NT2/D1 (cell line): Measurements from ENCODE around the gene ATM.
"Not testable (repeated sequence)": the region's sequence is repeated elsewhere in the genome, so short reads cannot be mapped to it uniquely, and the experiment has no call there.

Source experiments
- DNase-seq: peaks from one replicate; pipeline ENCODE4 v3.0.0-alpha.2; 2011; ENCODE audit warnings: low read depth, low spot score
- H3K27me3 ChIP-seq: 2 replicates; pipeline ENCODE4 v1.6.0; 2011; ENCODE audit warnings: mild to moderate bottlenecking; ENCODE audit not compliant: insufficient read length, insufficient read depth
- H3K36me3 ChIP-seq: 2 replicates; pipeline ENCODE4 v1.6.1; 2011; ENCODE audit warnings: mild to moderate bottlenecking, low read length, mixed read lengths; ENCODE audit not compliant: insufficient read depth, insufficient read length
- H3K4me1 ChIP-seq: 2 replicates; pipeline ENCODE4 v1.5.1; 2011; ENCODE audit not compliant: insufficient read depth, insufficient read length
- H3K4me3 ChIP-seq: 2 replicates; pipeline ENCODE4 v1.5.1; 2011; ENCODE audit warnings: low read depth; ENCODE audit not compliant: insufficient read length
- H3K9ac ChIP-seq: 2 replicates; pipeline ENCODE4 v1.6.0; 2011; ENCODE audit warnings: low read depth; ENCODE audit not compliant: insufficient read length
- H3K9me3 ChIP-seq: 2 replicates; pipeline ENCODE4 v1.5.1; 2011; ENCODE audit warnings: mild to moderate bottlenecking, low read length; ENCODE audit not compliant: insufficient read depth
- SUZ12 ChIP-seq: IDR thresholded peaks from 2 replicates; pipeline ENCODE4 v1.6.1; 2011; ENCODE audit not compliant: insufficient read length, insufficient read depth; ENCODE audit errors: extremely low read depth
- YY1 ChIP-seq: IDR thresholded peaks from 2 replicates; pipeline ENCODE4 v1.6.1; 2011; ENCODE audit not compliant: insufficient read length, insufficient read depth
- ZNF274 ChIP-seq: IDR thresholded peaks from 2 replicates; pipeline ENCODE4 v1.6.1; 2011; ENCODE audit warnings: mild to moderate bottlenecking, low read depth, low read length

Gene ATM

GRCh38 chr11:108370990-108371389, 148.1 kb downstream of the ATM start:
- TF ChIP-seq ZNF274, result no peak
- Histone ChIP-seq H3K36me3 (peaks cover 5% of the 10 kb centered on the region), H3K9me3 (no peaks in the 10 kb centered on the region), H3K4me3 (no peak overlapping the region), H3K9ac (no peak overlapping the region), H3K27me3 (no peaks in the 10 kb centered on the region), H3K4me1 (no peaks in the 10 kb centered on the region)
- DNase-seq, result no peak

GRCh38 chr11:108373505-108373904, 150.6 kb downstream of the ATM start:
- not testable (repeated sequence) for H3K9ac ChIP-seq, H3K27me3 ChIP-seq, DNase-seq, H3K9me3 ChIP-seq, H3K4me3 ChIP-seq, H3K36me3 ChIP-seq, H3K4me1 ChIP-seq

- H3K4me3 ChIP-seq, result no peak overlapping the region
- TF ChIP-seq ZNF274 (no peak), YY1 (no peak), SUZ12 (no peak)
- DNase-seq, result no peak
Observed at GRCh38 chr11:108388576-108388975, 165.7 kb downstream of the ATM start.

GRCh38 chr11:108392353-108392752, 169.5 kb downstream of the ATM start:
- H3K4me3 ChIP-seq, result no peak overlapping the region
- H3K9me3 ChIP-seq, result no peaks in the 10 kb centered on the region
- H3K36me3 ChIP-seq, result no peaks in the 10 kb centered on the region
- H3K4me1 ChIP-seq, result no peaks in the 10 kb centered on the region
- H3K9ac ChIP-seq, result no peak overlapping the region
- H3K27me3 ChIP-seq, result no peaks in the 10 kb centered on the region
- DNase-seq, result no peak
- TF ChIP-seq ZNF274 (no peak), YY1 (no peak), SUZ12 (no peak)

More at GRCh38 chr11:108388576-108388975, 165.7 kb downstream of the ATM start:
- H3K9me3 ChIP-seq, result no peaks in the 10 kb centered on the region
- no peak overlapping the region for H3K9ac ChIP-seq
- no peaks in the 10 kb centered on the region for H3K4me1 ChIP-seq
- H3K36me3 ChIP-seq, result no peaks in the 10 kb centered on the region
- no peaks in the 10 kb centered on the region for H3K27me3 ChIP-seq

- Histone ChIP-seq H3K36me3 (no peaks in the 10 kb centered on the region), H3K9ac (no peak overlapping the region), H3K4me1 (no peaks in the 10 kb centered on the region), H3K4me3 (no peak overlapping the region), H3K9me3 (no peaks in the 10 kb centered on the region), H3K27me3 (no peaks in the 10 kb centered on the region)
- TF ChIP-seq SUZ12, result no peak
- no peak for DNase-seq
Observed at GRCh38 chr11:108393046-108393445, 170.2 kb downstream of the ATM start.

- no peak overlapping the region for H3K9ac ChIP-seq
- no peaks in the 10 kb centered on the region for H3K4me1 ChIP-seq
- no peaks in the 10 kb centered on the region for H3K36me3 ChIP-seq
- H3K4me3 ChIP-seq, result no peak overlapping the region
- H3K9me3 ChIP-seq, result no peaks in the 10 kb centered on the region
- no peak for DNase-seq
- H3K27me3 ChIP-seq, result no peaks in the 10 kb centered on the region
- TF ChIP-seq SUZ12, result no peak
- no peak for TF ChIP-seq YY1
- no peak for TF ChIP-seq ZNF274
Observed at GRCh38 chr11:108394744-108395284, 171.9 kb downstream of the ATM start.

GRCh38 chr11:108396672-108397071, 173.8 kb downstream of the ATM start:
- not testable (repeated sequence) for H3K4me3 ChIP-seq, H3K9me3 ChIP-seq, H3K27me3 ChIP-seq, H3K4me1 ChIP-seq, H3K9ac ChIP-seq, H3K36me3 ChIP-seq, DNase-seq

GRCh38 chr11:108398439-108398838, 175.6 kb downstream of the ATM start:
- no peak overlapping the region for H3K9ac ChIP-seq
- TF ChIP-seq YY1, result no peak
- TF ChIP-seq SUZ12, result no peak
- no peak for TF ChIP-seq ZNF274
- no peaks in the 10 kb centered on the region for H3K27me3 ChIP-seq
- H3K4me3 ChIP-seq, result no peak overlapping the region
- no peak for DNase-seq
- no peaks in the 10 kb centered on the region for H3K4me1 ChIP-seq
- no peaks in the 10 kb centered on the region for H3K9me3 ChIP-seq
- no peaks in the 10 kb centered on the region for H3K36me3 ChIP-seq
